ENCODE data around the gene TMEM11.

Gene TMEM11

GRCh38 chr17:21215935-21216334 is 2.0 kb upstream of the TMEM11 start:
- in situ Hi-C loops (cut with HindIII; ENCODE audit: low pct_ligation_motif_present, low pct_unique_long_range_greater_than_20kb, low sequenced_read_pairs): no loop called here
- no peak for DNase-seq

- no peak for DNase-seq
Observed at GRCh38 chr17:21214777-21215541, 998 bp upstream of the TMEM11 start.

GRCh38 chr17:21213638-21214014 is 335 bp downstream of the TMEM11 start:
- peak; percentile 33 for DNase-seq
- in situ Hi-C loops (cut with HindIII; ENCODE audit: low pct_ligation_motif_present, low pct_unique_long_range_greater_than_20kb, low sequenced_read_pairs): no loop called here

More at GRCh38 chr17:21214777-21215541, 998 bp upstream of the TMEM11 start:
- in situ Hi-C loops (cut with HindIII; ENCODE audit: low pct_ligation_motif_present, low pct_unique_long_range_greater_than_20kb, low sequenced_read_pairs): no loop called here

- no peak for DNase-seq
- in situ Hi-C loops (cut with HindIII; ENCODE audit: low pct_ligation_motif_present, low pct_unique_long_range_greater_than_20kb, low sequenced_read_pairs): no loop called here
Observed at GRCh38 chr17:21212826-21213637, 929 bp downstream of the TMEM11 start.

GRCh38 chr17:21211825-21212479 is 2.0 kb downstream of the TMEM11 start:
- in situ Hi-C loops (cut with HindIII; ENCODE audit: low pct_ligation_motif_present, low pct_unique_long_range_greater_than_20kb, low sequenced_read_pairs): no loop called here
- no peak for DNase-seq

GRCh38 chr17:21210411-21211076 is 3.4 kb downstream of the TMEM11 start:
- in situ Hi-C loops (cut with HindIII; ENCODE audit: low pct_ligation_motif_present, low pct_unique_long_range_greater_than_20kb, low sequenced_read_pairs): no loop called here
- no peak for DNase-seq

- in situ Hi-C loops (cut with HindIII; ENCODE audit: low pct_ligation_motif_present, low pct_unique_long_range_greater_than_20kb, low sequenced_read_pairs): no loop called here
Observed at GRCh38 chr17:21209511-21210175, 4.3 kb downstream of the TMEM11 start.

GRCh38 chr17:21208352-21208751 is 5.6 kb downstream of the TMEM11 start:
- DNase-seq: no peak
- in situ Hi-C loops (cut with HindIII; ENCODE audit: low pct_ligation_motif_present, low pct_unique_long_range_greater_than_20kb, low sequenced_read_pairs): no loop called here

More at GRCh38 chr17:21209511-21210175, 4.3 kb downstream of the TMEM11 start:
- DNase-seq: no peak

- no peak for DNase-seq
- in situ Hi-C loops (cut with HindIII; ENCODE audit: low pct_ligation_motif_present, low pct_unique_long_range_greater_than_20kb, low sequenced_read_pairs): no loop called here
Observed at GRCh38 chr17:21204935-21205334, 9.0 kb downstream of the TMEM11 start.

- no peak for DNase-seq
- in situ Hi-C loops (cut with HindIII; ENCODE audit: low pct_ligation_motif_present, low pct_unique_long_range_greater_than_20kb, low sequenced_read_pairs): no loop called here
Observed at GRCh38 chr17:21202512-21202911, 11.4 kb downstream of the TMEM11 start.

- in situ Hi-C loops (cut with HindIII; ENCODE audit: low pct_ligation_motif_present, low pct_unique_long_range_greater_than_20kb, low sequenced_read_pairs): no loop called here
- DNase-seq: no peak
Observed at GRCh38 chr17:21201874-21202273, 12.1 kb downstream of the TMEM11 start.

- no peak for DNase-seq
- in situ Hi-C loops (cut with HindIII; ENCODE audit: low pct_ligation_motif_present, low pct_unique_long_range_greater_than_20kb, low sequenced_read_pairs): no loop called here
Observed at GRCh38 chr17:21201298-21201595, 12.7 kb downstream of the TMEM11 start.

GRCh38 chr17:21200590-21201297 is 13.2 kb downstream of the TMEM11 start:
- DNase-seq: no peak
- in situ Hi-C loops (cut with HindIII; ENCODE audit: low pct_ligation_motif_present, low pct_unique_long_range_greater_than_20kb, low sequenced_read_pairs): no loop called here

- no peak for DNase-seq
Observed at GRCh38 chr17:21199856-21200255, 14.1 kb downstream of the TMEM11 start.

GRCh38 chr17:21199311-21199710 is 14.7 kb downstream of the TMEM11 start:
- in situ Hi-C loops (cut with HindIII; ENCODE audit: low pct_ligation_motif_present, low pct_unique_long_range_greater_than_20kb, low sequenced_read_pairs): no loop called here
- no peak for DNase-seq

More at GRCh38 chr17:21199856-21200255, 14.1 kb downstream of the TMEM11 start:
- in situ Hi-C loops (cut with HindIII; ENCODE audit: low pct_ligation_motif_present, low pct_unique_long_range_greater_than_20kb, low sequenced_read_pairs): no loop called here

GRCh38 chr17:21198411-21198810 is 15.6 kb downstream of the TMEM11 start:
- DNase-seq: no peak
- in situ Hi-C loops (cut with HindIII; ENCODE audit: low pct_ligation_motif_present, low pct_unique_long_range_greater_than_20kb, low sequenced_read_pairs): no loop called here

- in situ Hi-C loops (cut with HindIII; ENCODE audit: low pct_ligation_motif_present, low pct_unique_long_range_greater_than_20kb, low sequenced_read_pairs): no loop called here
- no peak for DNase-seq
Observed at GRCh38 chr17:21196126-21196525, 17.8 kb downstream of the TMEM11 start.

- DNase-seq: no peak
Observed at GRCh38 chr17:21194703-21195102, 19.3 kb downstream of the TMEM11 start.

More at GRCh38 chr17:21194703-21195102, 19.3 kb downstream of the TMEM11 start:
- in situ Hi-C loops (cut with HindIII; ENCODE audit: low pct_ligation_motif_present, low pct_unique_long_range_greater_than_20kb, low sequenced_read_pairs): no loop called here

All from ACHN (cell line).